HUES6 (cell line): ENCODE data around the gene HIVEP3.

ENCODE experiments used
- H3K27ac ChIP-seq: 2 replicates; pipeline ENCODE4 v1.7.0; 2013; ENCODE audit warnings: low read depth, mild to moderate bottlenecking, low read length, inconsistent platforms
- H3K27me3 ChIP-seq: 2 replicates; pipeline ENCODE4 v1.6.1; 2013; ENCODE audit warnings: low read length; ENCODE audit not compliant: control insufficient read depth, insufficient read depth
- H3K36me3 ChIP-seq: 2 replicates; pipeline ENCODE4 v1.6.1; 2013; ENCODE audit warnings: low read length; ENCODE audit not compliant: control insufficient read depth, insufficient read depth
- H3K4me1 ChIP-seq: 2 replicates; pipeline ENCODE4 v1.6.1; 2013; ENCODE audit warnings: low read length; ENCODE audit not compliant: control insufficient read depth, insufficient read depth
- H3K4me3 ChIP-seq: 2 replicates; pipeline ENCODE4 v1.5.1; 2013; ENCODE audit warnings: low read depth, low read length
- H3K9ac ChIP-seq: one replicate; pipeline ENCODE4 v1.6.1; 2013; ENCODE audit warnings: mild to moderate bottlenecking, low read length
- H3K9me3 ChIP-seq: 2 replicates; pipeline ENCODE4 v1.6.1; 2013; ENCODE audit warnings: low read depth, low read length; ENCODE audit not compliant: control insufficient read depth, insufficient read depth

The HIVEP3 gene

DNA sequence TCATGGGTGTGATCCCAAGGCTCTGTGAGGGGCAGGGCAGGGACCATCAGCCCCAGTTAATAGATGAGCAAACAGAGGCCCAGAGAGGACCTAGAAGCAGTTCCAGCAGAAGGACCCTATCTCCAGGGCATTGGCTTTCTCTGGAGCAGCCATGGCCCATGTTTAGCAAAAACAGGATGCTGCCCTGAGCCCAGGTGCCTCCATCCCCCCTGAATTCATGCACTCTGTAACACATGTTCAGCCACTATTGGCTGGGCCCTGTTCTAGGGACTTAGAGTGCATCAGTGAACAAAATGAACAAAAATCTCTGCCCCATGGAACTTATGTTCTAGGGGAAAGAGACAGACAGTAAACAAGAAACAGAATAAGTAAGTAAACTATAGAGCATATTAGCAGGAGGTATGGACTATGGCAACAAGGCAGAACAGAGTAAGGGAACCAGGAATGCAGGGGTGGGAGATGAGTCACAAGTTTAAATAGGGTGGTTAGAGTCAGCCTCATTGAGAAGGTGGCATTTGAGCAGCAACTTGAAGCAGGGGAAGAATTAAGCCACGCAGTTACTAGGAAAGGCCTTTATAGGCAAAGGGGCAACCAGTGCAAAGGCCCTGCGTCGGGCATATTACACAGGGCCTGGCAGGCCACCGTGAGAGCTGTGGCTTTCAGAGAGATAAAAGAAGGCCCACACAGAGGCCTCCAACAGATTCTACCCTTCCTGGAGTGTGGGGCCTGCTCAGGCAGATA lies 248.3 kb downstream of the HIVEP3 start:
- H3K4me3 ChIP-seq, result no peak overlapping the region
- H3K27me3 ChIP-seq, result no peaks in the 10 kb centered on the region; the same call in 1 of the 2 replicates
- no peak overlapping the region for H3K27ac ChIP-seq
- H3K9ac ChIP-seq, result no peak overlapping the region
- H3K9me3 ChIP-seq, result no peaks in the 10 kb centered on the region
- no peaks in the 10 kb centered on the region for H3K36me3 ChIP-seq
- peaks cover 27% of the 10 kb centered on the region; the same call in 1 of the 2 replicates for H3K4me1 ChIP-seq

DNA sequence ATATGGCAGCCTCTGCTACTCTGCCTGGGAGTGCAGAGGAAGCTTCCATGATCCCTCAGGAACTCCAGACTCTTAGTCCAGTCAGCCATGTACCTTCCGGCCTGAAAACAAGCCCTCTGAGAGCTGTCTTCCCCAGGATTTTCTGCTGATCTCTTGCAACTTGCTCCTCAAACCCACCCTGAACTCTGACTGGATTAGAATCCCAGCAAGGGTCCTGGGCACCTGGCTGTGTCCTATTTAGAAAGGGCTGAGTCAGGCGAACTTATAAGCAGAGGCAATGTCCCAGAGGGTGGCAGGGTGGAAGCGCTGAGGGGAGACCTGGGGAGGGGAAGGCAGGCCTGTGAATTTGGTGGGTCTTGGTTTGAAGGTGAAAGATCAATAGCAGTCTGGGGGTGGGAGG lies 249.8 kb downstream of the HIVEP3 start:
- Histone ChIP-seq H3K4me3 (no peak overlapping the region), H3K27ac (no peak overlapping the region), H3K9ac (no peak overlapping the region), H3K4me1 (peaks cover 37% of the 10 kb centered on the region; the same call in 1 of the 2 replicates), H3K9me3 (no peaks in the 10 kb centered on the region), H3K27me3 (no peaks in the 10 kb centered on the region; the same call in 1 of the 2 replicates), H3K36me3 (no peaks in the 10 kb centered on the region)

DNA sequence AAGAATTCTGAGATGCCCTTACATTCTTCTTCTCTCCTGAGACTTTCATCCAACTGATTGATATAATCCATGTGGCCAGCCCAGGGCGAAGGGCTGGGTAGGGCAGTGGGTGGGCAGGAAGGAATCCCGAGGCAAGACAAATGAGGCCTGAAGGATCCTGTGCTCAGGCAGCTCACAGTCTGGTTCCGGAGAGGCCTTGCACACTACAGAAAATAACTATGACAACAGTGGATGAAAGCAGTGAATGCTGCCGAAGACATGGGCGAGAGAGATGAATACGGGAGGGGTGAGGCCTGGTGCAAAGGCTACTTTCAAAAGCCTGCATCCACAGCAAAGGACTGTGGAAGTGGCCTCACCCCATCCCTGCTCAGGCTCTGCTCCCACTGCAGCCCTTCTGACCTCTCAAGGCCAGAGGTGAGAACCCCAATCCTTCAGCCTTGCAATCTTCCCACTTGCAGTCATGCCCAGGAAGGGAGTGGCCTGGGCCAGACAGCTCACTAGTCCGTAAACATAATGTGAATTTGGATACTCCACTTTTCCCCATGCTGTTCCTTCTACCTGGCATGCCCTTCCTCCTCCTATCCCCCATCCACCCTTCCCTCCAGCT lies 250.6 kb downstream of the HIVEP3 start:
- no peaks in the 10 kb centered on the region for H3K9me3 ChIP-seq
- no peak overlapping the region for H3K4me3 ChIP-seq
- no peaks in the 10 kb centered on the region; the same call in 1 of the 2 replicates for H3K27me3 ChIP-seq
- H3K9ac ChIP-seq, result no peak overlapping the region
- no peak overlapping the region for H3K27ac ChIP-seq
- peaks cover 38% of the 10 kb centered on the region; the same call in 1 of the 2 replicates for H3K4me1 ChIP-seq
- no peaks in the 10 kb centered on the region for H3K36me3 ChIP-seq

DNA sequence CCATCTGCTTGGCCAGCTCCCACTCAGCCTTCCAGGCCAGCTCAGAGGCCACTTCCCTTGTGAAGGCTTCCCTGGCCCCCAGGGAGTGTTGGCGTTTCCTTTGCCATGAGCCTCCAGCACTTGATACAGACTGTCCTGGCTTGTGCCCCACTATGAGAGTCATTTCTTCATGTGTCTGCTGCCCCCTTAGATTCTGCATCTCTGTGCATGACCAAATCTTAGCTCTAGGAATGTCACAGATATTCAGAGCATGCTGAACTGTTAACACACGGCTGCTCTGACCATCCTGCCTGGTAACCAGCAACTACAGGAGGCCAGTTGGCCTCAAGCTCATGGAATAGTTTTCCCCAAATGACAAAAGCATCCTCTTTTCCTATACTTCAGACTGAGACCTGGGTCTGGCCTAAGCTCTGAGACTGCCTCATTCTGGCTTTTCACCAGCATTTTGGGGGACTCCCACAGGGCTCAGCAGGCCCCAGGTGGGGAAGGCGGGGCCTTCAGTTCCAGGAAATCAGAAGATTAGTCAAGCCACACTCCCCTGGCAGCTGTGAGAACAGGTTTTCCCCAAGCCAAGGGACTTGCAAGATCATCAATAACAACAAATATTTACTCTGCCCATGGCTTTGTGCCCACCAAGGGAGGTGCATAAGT lies 251.6 kb downstream of the HIVEP3 start:
- Histone ChIP-seq H3K36me3 (no peaks in the 10 kb centered on the region), H3K4me1 (peaks cover 33% of the 10 kb centered on the region; the same call in 1 of the 2 replicates), H3K4me3 (no peak overlapping the region), H3K9ac (no peak overlapping the region), H3K9me3 (no peaks in the 10 kb centered on the region), H3K27me3 (no peaks in the 10 kb centered on the region; the same call in 1 of the 2 replicates), H3K27ac (no peak overlapping the region)

DNA sequence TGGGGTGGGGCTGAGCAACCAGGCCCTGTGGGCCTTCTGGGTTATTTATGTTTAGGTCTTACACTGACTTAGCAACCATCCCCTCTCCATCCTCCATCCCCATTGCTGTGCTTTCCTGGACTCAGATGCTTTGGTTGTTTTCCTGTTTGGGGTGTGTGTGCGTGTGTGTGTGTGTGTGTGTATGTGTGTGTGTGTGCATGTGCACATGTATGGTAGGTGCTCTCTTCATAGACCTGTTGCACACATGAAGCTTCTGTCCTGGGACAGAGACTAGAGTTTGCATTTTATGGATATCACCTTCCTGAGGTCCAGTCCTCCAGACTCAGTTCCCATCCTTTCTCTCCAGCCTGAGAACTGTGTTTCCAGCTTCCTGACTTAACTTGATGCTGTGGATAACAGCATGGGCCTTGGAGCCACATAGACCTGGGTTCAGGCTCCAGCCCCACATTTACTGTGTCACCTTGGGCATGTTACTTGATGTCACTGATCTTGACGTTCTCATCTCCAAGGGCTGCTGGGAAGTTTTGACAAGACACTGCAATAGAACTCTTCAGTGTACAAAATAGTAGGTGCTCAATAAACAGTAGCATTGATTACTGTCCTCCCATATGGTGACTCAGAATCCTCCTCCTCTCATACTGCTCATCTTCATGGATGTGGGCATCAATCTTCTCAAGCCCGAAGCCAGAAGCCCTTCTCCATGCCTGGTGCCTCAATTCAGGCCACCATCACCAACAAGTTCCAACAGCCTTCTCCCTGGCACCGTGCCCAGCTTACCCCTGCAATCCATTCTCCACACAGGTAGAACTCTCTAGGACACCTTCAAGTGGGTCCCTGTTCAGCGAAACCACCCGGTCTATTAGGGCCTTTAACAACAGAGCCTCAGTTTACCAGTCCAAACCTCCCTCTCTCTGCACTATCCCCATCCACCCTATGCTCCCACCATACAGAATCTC lies 252.5 kb downstream of the HIVEP3 start:
- Histone ChIP-seq H3K4me1 (peaks cover 33% of the 10 kb centered on the region; the same call in 1 of the 2 replicates), H3K9ac (no peak overlapping the region)

DNA sequence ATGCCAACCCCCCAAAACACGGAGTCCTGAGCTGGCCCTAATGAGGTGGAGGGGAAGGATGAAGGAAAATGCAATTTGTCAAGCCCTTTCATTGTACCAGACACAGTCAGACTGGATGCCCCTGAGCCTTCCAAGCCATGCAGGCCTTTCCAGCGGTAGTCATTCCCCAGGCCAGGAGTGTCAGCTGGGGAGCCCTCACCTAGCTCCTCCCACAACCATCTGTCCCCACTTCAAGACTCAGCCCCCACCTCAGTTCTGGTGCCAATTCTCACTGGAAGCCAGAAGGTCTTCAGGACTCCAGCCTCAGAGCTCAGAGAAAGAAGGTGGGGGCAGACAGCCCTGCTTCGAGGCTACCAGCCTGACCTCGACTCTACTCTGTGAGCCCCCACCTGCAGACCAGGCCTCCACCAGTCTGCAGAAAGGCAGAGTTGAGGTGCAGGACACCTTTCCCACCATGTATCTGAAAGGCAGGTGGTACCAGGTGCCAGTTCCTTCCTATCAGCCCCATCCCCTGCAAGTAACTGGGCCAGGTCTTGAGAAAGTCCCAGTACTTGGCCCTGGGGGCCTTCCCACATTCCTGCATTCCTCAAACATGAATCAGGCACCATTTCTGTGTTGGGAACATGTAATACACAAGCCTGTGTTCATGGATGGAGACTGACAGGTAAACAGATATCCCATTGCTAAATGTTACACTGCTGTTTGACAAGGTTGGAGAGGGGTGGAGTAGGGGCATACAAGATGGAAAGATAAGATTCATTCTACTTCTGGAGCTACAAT lies 253.7 kb downstream of the HIVEP3 start:
- no peak overlapping the region for H3K4me3 ChIP-seq
- H3K9me3 ChIP-seq, result no peaks in the 10 kb centered on the region
- H3K27me3 ChIP-seq, result peaks cover 19% of the 10 kb centered on the region
- no peaks in the 10 kb centered on the region for H3K36me3 ChIP-seq
- H3K4me1 ChIP-seq, result peaks cover 33% of the 10 kb centered on the region; the same call in 1 of the 2 replicates
- H3K9ac ChIP-seq, result no peak overlapping the region
- no peak overlapping the region for H3K27ac ChIP-seq

More for the DNA sequence above, 252.5 kb downstream of the HIVEP3 start:
- no peak overlapping the region for H3K27ac ChIP-seq
- H3K4me3 ChIP-seq, result no peak overlapping the region
- H3K9me3 ChIP-seq, result no peaks in the 10 kb centered on the region
- H3K36me3 ChIP-seq, result no peaks in the 10 kb centered on the region
- peaks cover 7% of the 10 kb centered on the region for H3K27me3 ChIP-seq

DNA sequence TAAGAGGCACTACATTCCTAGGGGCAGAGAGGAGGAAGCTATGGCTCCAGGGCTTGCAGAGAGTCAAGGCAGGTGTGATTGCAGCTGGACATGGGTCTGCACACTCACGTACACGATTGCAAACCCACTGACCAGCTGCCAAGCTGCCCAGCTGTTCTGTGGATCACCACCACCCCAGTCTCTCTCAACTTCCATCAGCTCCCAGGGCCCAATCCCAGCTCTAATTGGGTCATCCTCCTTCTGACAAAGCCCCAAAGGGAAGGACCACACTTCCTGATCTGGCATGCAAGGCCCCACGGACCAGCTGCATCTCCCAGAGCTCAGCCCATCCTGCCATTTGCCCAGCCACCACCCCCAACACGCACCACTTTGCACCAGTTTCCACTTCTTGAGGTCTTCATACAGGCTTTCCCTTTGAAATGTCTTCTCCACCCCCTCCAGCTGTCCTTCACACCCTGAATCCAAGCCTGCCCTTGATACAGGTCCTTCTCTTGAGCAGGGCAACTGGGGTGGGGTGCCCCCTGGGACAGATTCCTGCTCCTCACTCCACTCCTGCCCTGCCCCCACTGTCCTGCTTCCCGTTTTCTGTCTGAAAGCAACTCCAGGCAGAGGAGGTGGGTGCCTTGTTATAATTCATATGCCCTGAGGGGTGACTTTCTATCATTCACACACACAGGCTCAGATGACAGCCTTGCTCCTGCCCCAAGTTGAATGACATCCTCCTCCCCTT lies 254.9 kb downstream of the HIVEP3 start:
- no peak overlapping the region for H3K27ac ChIP-seq
- H3K4me1 ChIP-seq, result peaks cover 33% of the 10 kb centered on the region; the same call in 1 of the 2 replicates
- no peak overlapping the region for H3K9ac ChIP-seq
- H3K4me3 ChIP-seq, result no peak overlapping the region
- peaks cover 31% of the 10 kb centered on the region for H3K27me3 ChIP-seq
- no peaks in the 10 kb centered on the region for H3K36me3 ChIP-seq
- no peaks in the 10 kb centered on the region for H3K9me3 ChIP-seq

DNA sequence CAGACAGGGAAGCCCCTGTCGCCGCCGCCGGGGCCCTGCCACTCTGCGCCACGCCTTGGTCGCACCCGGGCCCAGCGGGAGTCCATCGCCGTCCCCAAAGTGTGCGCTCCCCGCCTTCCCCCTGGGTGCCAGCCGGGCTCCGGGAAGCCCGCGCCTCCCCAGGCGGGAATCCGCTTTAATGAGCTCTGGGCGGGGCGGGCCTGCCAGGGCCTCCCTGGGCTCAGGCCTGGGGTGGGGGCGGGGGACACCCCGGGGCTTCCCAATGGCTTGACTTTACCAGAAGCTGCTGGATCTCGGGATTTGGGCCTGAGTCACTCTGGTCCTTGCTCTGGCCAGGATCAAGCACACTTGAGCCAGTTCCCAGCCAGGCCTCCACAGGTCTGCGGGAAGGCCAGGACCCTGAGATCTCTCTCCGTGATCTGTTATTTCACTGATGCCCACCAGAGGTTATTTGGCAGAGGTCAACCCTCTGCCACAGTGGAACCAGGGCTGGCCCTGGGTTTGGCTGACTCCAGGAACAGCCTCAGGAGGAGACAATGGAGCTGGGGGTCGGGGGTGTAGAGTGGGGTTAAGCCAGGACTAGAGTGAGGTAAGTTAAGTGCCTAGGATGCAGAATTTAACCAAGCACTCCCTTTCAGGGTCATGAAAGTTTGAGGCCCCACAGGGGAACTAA lies 255.8 kb downstream of the HIVEP3 start:
- peaks cover 31% of the 10 kb centered on the region for H3K27me3 ChIP-seq
- H3K9ac ChIP-seq, result no peak overlapping the region
- peak overlapping the region; percentile 61 for H3K4me3 ChIP-seq
- H3K4me1 ChIP-seq, result peaks cover 33% of the 10 kb centered on the region; the same call in 1 of the 2 replicates
- H3K9me3 ChIP-seq, result no peaks in the 10 kb centered on the region
- H3K27ac ChIP-seq, result no peak overlapping the region; the same call in 1 of the 2 replicates
- H3K36me3 ChIP-seq, result no peaks in the 10 kb centered on the region

DNA sequence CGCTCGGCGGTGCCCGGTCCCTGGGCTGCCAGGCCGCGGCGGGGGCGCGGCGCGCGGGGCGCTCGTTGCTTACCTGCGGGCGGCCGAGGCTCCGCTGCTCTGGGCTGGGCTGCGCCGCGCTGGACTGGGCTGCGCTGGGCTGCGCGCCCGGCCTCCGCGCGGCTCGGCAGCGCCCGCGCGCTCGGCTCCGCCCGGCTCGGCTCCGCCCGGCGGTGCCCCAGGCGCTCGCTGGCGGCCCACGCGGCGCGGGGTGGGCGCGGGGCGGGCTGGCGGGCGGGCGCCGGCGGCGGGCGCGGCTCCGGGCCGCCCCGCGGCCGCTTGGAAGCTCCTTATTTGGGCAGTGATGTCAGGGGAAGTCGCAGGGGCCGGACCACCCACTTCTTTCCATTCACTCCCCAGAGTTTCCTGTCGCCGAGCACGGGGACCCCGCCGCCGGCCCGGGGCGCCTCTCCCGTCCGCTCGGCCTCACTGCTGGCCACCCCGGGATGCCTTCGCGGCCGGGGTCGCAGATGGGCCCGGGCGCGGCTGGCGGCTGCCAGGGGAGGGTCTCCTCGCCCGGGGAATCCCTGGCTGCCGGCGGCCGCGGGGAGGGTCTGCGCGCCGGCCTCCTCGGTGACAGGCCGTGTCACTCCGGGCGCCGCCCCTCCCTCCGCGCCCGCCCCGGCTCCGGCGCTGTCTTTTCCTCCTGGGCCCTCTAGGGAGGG lies 256.5 kb downstream of the HIVEP3 start:
- Histone ChIP-seq H3K4me3 (peak overlapping the region; percentile 79), H3K9ac (peak overlapping the region; percentile 45), H3K27ac (no peak overlapping the region; the same call in 1 of the 2 replicates), H3K27me3 (peaks cover 31% of the 10 kb centered on the region), H3K4me1 (peaks cover 30% of the 10 kb centered on the region; the same call in 1 of the 2 replicates), H3K36me3 (no peaks in the 10 kb centered on the region), H3K9me3 (no peaks in the 10 kb centered on the region)
